SK-N-SH treated with all-trans-retinoic acid at 6 μM for 48 hours (cell line): Measurements from ENCODE around the gene BEX3.

Source experiments
- ATAC-seq: fragments of 200-7000 bp; cut with Tn5 transposase; 3 replicates; pipeline ENCODE4 v1.9.1; 2020; ENCODE audit warnings: mild to moderate bottlenecking, moderate library complexity
- CSDC2 ChIP-seq: fragments of 250-450 bp; sonication (Bioruptor Pico); IDR thresholded peaks from 2 replicates; pipeline ENCODE4 v1.5.0; 2020; ENCODE audit warnings: mild to moderate bottlenecking, moderate library complexity
- CSRNP3 ChIP-seq: fragments of 250-450 bp; sonication (Bioruptor Pico); IDR thresholded peaks from 2 replicates; pipeline ENCODE4 v1.5.1; 2021; ENCODE audit warnings: mild to moderate bottlenecking, moderate library complexity
- ISL1 ChIP-seq: fragments of 250-450 bp; sonication (Bioruptor Pico); IDR thresholded peaks from 2 replicates; pipeline ENCODE4 v2.1.2; 2022; ENCODE audit warnings: mild to moderate bottlenecking, moderate library complexity
- OSR1 ChIP-seq: fragments of 250-450 bp; sonication (Bioruptor Pico); IDR thresholded peaks from 2 replicates; pipeline ENCODE4 v1.8.0; 2022; ENCODE audit warnings: moderate library complexity, mild to moderate bottlenecking, inconsistent platforms
- POU6F1 ChIP-seq: fragments of 250-450 bp; sonication (Bioruptor Pico); IDR thresholded peaks from 2 replicates; pipeline ENCODE4 v1.8.0; 2021; ENCODE audit warnings: low read depth, mild to moderate bottlenecking, moderate library complexity, borderline replicate concordance
- PPARA ChIP-seq: fragments of 250-450 bp; sonication (Bioruptor Pico); IDR thresholded peaks from 2 replicates; pipeline ENCODE4 v1.5.0; 2020; ENCODE audit warnings: mild to moderate bottlenecking, borderline replicate concordance
- RARB ChIP-seq: fragments of 250-450 bp; sonication (Bioruptor Pico); IDR thresholded peaks from 2 replicates; pipeline ENCODE4 v1.8.0; 2021; ENCODE audit warnings: mild to moderate bottlenecking, moderate library complexity
- SNAI2 ChIP-seq: fragments of 250-450 bp; sonication (Bioruptor Pico); IDR thresholded peaks from 2 replicates; pipeline ENCODE4 v1.5.0; 2020; ENCODE audit warnings: mild to moderate bottlenecking, moderate library complexity
- TCF4 ChIP-seq: fragments of 250-450 bp; sonication (Bioruptor Pico); IDR thresholded peaks from 2 replicates; pipeline ENCODE4 v1.8.0; 2021; ENCODE audit warnings: mild to moderate bottlenecking, moderate library complexity, borderline replicate concordance
- TOX ChIP-seq: fragments of 250-450 bp; sonication (Bioruptor Pico); IDR thresholded peaks from 2 replicates; pipeline ENCODE4 v1.8.0; 2021; ENCODE audit warnings: mild to moderate bottlenecking, moderate library complexity, borderline replicate concordance
- ZFP3 ChIP-seq: fragments of 250-450 bp; sonication (Bioruptor Pico); IDR thresholded peaks from 2 replicates; pipeline ENCODE4 v1.5.0; 2020; ENCODE audit warnings: mild to moderate bottlenecking, moderate library complexity
- ZFP30 ChIP-seq: fragments of 450-650 bp; formaldehyde crosslinking; IDR thresholded peaks from 2 replicates; pipeline ENCODE4 v1.5.0; 2022; ENCODE audit warnings: mild to moderate bottlenecking, moderate library complexity
- ZNF565 ChIP-seq: fragments of 450-650 bp; formaldehyde crosslinking; conservative IDR thresholded peaks from 2 replicates; pipeline ENCODE4 v1.5.0; 2020; ENCODE audit warnings: low read depth, mild to moderate bottlenecking, moderate library complexity
- ZNF70 ChIP-seq: fragments of 450-650 bp; formaldehyde crosslinking; IDR thresholded peaks from 2 replicates; pipeline ENCODE4 v1.5.0; 2020; ENCODE audit warnings: mild to moderate bottlenecking, moderate library complexity
- ZNF8 ChIP-seq: fragments of 450-650 bp; formaldehyde crosslinking; IDR thresholded peaks from 2 replicates; pipeline ENCODE4 v1.5.0; 2020; ENCODE audit warnings: mild to moderate bottlenecking, moderate library complexity
- TF ChIP-seq, protein P1 (sequence below): fragments of 250-450 bp; sonication (Bioruptor Pico); IDR thresholded peaks from 2 replicates; pipeline ENCODE4 v1.8.0; 2020; ENCODE audit warnings: mild to moderate bottlenecking, moderate library complexity, borderline replicate concordance
- TF ChIP-seq, protein P2 (sequence below): fragments of 250-450 bp; sonication (Bioruptor Pico); IDR thresholded peaks from 2 replicates; pipeline ENCODE4 v1.5.1; 2020; ENCODE audit warnings: low read depth, mild to moderate bottlenecking, moderate library complexity
- TF ChIP-seq, protein P3 (sequence below): fragments of 250-450 bp; sonication (Bioruptor Pico); IDR thresholded peaks from 2 replicates; pipeline ENCODE4 v1.5.0; 2020; ENCODE audit warnings: mild to moderate bottlenecking, moderate library complexity

The BEX3 gene

DNA sequence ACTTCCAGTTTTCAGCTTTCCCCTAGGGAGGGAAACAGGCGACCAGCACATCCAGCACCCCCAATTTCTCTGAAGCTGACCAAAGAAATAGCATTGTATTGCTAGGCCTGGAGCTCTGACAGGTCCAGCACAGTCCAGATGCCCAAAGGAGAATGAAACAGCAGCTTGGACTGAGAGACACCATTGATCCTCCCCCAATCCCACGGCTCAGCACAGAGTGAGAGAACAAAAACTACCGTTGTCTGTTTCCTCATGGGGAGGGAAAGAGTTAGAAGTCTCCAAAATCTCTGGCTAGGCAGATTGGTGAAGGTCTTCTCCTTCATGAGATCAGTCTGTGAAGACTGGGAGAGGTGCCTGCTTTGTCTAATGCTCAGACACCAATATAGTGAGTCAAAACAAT, 37.7 kb upstream of the BEX3 start (continued):
- TF ChIP-seq, protein P1, sequence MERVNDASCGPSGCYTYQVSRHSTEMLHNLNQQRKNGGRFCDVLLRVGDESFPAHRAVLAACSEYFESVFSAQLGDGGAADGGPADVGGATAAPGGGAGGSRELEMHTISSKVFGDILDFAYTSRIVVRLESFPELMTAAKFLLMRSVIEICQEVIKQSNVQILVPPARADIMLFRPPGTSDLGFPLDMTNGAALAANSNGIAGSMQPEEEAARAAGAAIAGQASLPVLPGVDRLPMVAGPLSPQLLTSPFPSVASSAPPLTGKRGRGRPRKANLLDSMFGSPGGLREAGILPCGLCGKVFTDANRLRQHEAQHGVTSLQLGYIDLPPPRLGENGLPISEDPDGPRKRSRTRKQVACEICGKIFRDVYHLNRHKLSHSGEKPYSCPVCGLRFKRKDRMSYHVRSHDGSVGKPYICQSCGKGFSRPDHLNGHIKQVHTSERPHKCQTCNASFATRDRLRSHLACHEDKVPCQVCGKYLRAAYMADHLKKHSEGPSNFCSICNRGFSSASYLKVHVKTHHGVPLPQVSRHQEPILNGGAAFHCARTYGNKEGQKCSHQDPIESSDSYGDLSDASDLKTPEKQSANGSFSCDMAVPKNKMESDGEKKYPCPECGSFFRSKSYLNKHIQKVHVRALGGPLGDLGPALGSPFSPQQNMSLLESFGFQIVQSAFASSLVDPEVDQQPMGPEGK (CRISPR knock-in tag): no peak

GRCh38 chrX:103343105-103343504, 33.2 kb upstream of the BEX3 start:
- TF ChIP-seq ZNF8: no peak
- no peak for TF ChIP-seq CSRNP3
- no peak for TF ChIP-seq ZNF565 (CRISPR knock-in tag)
- no peak for TF ChIP-seq PPARA (CRISPR knock-in tag)
- no peak for TF ChIP-seq TCF4 (CRISPR knock-in tag)
- no peak for TF ChIP-seq TOX (CRISPR knock-in tag)
- no peak for TF ChIP-seq CSDC2
- TF ChIP-seq ZFP30 (CRISPR knock-in tag): no peak
- no peak for TF ChIP-seq ZNF70
- TF ChIP-seq, protein P1 (CRISPR knock-in tag): no peak
- TF ChIP-seq SNAI2: no peak
- TF ChIP-seq ISL1: no peak
- TF ChIP-seq, protein P2, sequence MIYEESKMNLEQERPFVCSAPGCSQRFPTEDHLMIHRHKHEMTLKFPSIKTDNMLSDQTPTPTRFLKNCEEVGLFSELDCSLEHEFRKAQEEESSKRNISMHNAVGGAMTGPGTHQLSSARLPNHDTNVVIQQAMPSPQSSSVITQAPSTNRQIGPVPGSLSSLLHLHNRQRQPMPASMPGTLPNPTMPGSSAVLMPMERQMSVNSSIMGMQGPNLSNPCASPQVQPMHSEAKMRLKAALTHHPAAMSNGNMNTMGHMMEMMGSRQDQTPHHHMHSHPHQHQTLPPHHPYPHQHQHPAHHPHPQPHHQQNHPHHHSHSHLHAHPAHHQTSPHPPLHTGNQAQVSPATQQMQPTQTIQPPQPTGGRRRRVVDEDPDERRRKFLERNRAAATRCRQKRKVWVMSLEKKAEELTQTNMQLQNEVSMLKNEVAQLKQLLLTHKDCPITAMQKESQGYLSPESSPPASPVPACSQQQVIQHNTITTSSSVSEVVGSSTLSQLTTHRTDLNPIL (CRISPR knock-in tag): no peak
- TF ChIP-seq RARB (CRISPR knock-in tag): no peak
- peak; percentile 82 for ATAC-seq

- TF ChIP-seq ZNF70: no peak
- no peak for TF ChIP-seq OSR1 (CRISPR knock-in tag)
- TF ChIP-seq TOX (CRISPR knock-in tag): no peak
- no peak for TF ChIP-seq TCF4 (CRISPR knock-in tag)
- TF ChIP-seq, protein P1 (CRISPR knock-in tag): no peak
- no peak for TF ChIP-seq POU6F1
- no peak for TF ChIP-seq ZFP3 (CRISPR knock-in tag)
- TF ChIP-seq, protein P3, sequence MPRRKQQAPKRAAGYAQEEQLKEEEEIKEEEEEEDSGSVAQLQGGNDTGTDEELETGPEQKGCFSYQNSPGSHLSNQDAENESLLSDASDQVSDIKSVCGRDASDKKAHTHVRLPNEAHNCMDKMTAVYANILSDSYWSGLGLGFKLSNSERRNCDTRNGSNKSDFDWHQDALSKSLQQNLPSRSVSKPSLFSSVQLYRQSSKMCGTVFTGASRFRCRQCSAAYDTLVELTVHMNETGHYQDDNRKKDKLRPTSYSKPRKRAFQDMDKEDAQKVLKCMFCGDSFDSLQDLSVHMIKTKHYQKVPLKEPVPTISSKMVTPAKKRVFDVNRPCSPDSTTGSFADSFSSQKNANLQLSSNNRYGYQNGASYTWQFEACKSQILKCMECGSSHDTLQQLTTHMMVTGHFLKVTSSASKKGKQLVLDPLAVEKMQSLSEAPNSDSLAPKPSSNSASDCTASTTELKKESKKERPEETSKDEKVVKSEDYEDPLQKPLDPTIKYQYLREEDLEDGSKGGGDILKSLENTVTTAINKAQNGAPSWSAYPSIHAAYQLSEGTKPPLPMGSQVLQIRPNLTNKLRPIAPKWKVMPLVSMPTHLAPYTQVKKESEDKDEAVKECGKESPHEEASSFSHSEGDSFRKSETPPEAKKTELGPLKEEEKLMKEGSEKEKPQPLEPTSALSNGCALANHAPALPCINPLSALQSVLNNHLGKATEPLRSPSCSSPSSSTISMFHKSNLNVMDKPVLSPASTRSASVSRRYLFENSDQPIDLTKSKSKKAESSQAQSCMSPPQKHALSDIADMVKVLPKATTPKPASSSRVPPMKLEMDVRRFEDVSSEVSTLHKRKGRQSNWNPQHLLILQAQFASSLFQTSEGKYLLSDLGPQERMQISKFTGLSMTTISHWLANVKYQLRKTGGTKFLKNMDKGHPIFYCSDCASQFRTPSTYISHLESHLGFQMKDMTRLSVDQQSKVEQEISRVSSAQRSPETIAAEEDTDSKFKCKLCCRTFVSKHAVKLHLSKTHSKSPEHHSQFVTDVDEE: no peak
- no peak for TF ChIP-seq RARB (CRISPR knock-in tag)
- no peak for TF ChIP-seq ZFP30 (CRISPR knock-in tag)
- TF ChIP-seq, protein P2 (CRISPR knock-in tag): no peak
- TF ChIP-seq CSDC2: no peak
- no peak for TF ChIP-seq PPARA (CRISPR knock-in tag)
- no peak for TF ChIP-seq ISL1
- no peak for TF ChIP-seq ZNF8
- no peak for TF ChIP-seq CSRNP3
- no peak for TF ChIP-seq SNAI2
- no peak for TF ChIP-seq ZNF565 (CRISPR knock-in tag)
- TF ChIP-seq, all 23 proteins: peak for 0
- no peak for ATAC-seq
These were observed 31.7 kb upstream of the BEX3 start for GRCh38 chrX:103344606-103345005.
